Naive B cell (primary cell): ENCODE data around the gene SUPT7L. TPM values are rescaled to one million over a fixed set of nuclear protein-coding genes. Genes with fewer than 3 reads are reported as not detected.
A peak's percentile ranks its signal among the peaks of the same experiment; 100 is the strongest.
"Not testable (repeated sequence)": the region's sequence is repeated elsewhere in the genome, so short reads cannot be mapped to it uniquely, and the experiment has no call there.

ENCODE experiments used
- ATAC-seq, 2 donors: fragments of 150-1000 bp; cut with Tn5 transposase; 2 replicates each; pipeline ENCODE4 v1.10.0; 2021; ENCODE audit warnings: low read depth in 2 of 2, mild to moderate bottlenecking in 2 of 2, moderate library complexity in 2 of 2
- DNase-seq: peaks from one replicate; pipeline ENCODE4 v3.0.0; 2022
- H3K27ac Mint-ChIP-seq, 6 donors: one replicate each; pipeline ENCODE4 v1.8.0; 2020 to 2022; ENCODE audit warnings: mild to moderate bottlenecking in 6 of 6, mixed read lengths in 6 of 6, moderate library complexity in 5 of 6, inconsistent platforms in 2 of 6
- H3K27me3 Mint-ChIP-seq, 3 donors: one replicate each; pipeline ENCODE4 v1.8.0; 2021 to 2022; ENCODE audit warnings: mixed read lengths in 3 of 3, mild to moderate bottlenecking in 1 of 3
- H3K36me3 Mint-ChIP-seq, 2 donors: one replicate each; pipeline ENCODE4 v1.8.0; 2020 to 2022; ENCODE audit warnings: mixed read lengths in 2 of 2, inconsistent platforms in 1 of 2, mild to moderate bottlenecking in 1 of 2
- H3K4me1 Mint-ChIP-seq, 3 donors: one replicate each; pipeline ENCODE4 v1.8.0; 2020 to 2022; ENCODE audit warnings: mixed read lengths in 3 of 3, inconsistent platforms in 1 of 3, mild to moderate bottlenecking in 1 of 3, moderate library complexity in 1 of 3
- H3K4me3 Mint-ChIP-seq, 8 donors: one replicate each; pipeline ENCODE4 v1.8.0; 2020 to 2022; ENCODE audit warnings: mild to moderate bottlenecking in 8 of 8, mixed read lengths in 8 of 8, moderate library complexity in 8 of 8, inconsistent platforms in 2 of 8
- H3K9me3 Mint-ChIP-seq, 7 donors: one replicate each; pipeline ENCODE4 v1.8.0; 2020 to 2022; ENCODE audit warnings: mixed read lengths in 7 of 7, mild to moderate bottlenecking in 5 of 7, inconsistent platforms in 2 of 7, moderate library complexity in 1 of 7
- polyA plus RNA-seq, 6 donors: library from polyadenylated mRNA; unstranded; fragments of 300-500 nt; fragmentation: Illumina TruSeq; gene quantifications; one replicate each; pipeline ENCODE4 v1.2.3, GENCODE V29; 2021; ENCODE audit warnings: low read depth in 6 of 6

The SUPT7L gene
- polyA plus RNA-seq, 6 donors from 2014 or later = 12.9 to 18.2 (median 15.2) TPM

- Mint-ChIP-seq H3K9me3 (no peaks in the 10 kb centered on the region), H3K4me1 (no peaks in the 10 kb centered on the region), H3K27me3 (peaks cover 0 to 8% (median 8%) of the 10 kb centered on the region in 3 donors), H3K27ac (no peak overlapping the region), H3K36me3 (no peaks in the 10 kb centered on the region), H3K4me3 (no peak overlapping the region)
- DNase-seq (no peak), ATAC-seq (no peak)
These were observed 41.0 kb upstream of the SUPT7L start for GRCh38 chr2:27704342-27704876.

- H3K4me3 Mint-ChIP-seq = peak overlapping the region in 1 of 8 donors; percentile 9
- no peaks in the 10 kb centered on the region for H3K9me3 Mint-ChIP-seq
- H3K27ac Mint-ChIP-seq = no peak overlapping the region
- ATAC-seq (peak; percentile 70 to 82), DNase-seq (peak; percentile 71)
- no peaks in the 10 kb centered on the region for H3K4me1 Mint-ChIP-seq
- peaks cover 0 to under 1% of the 10 kb centered on the region in 2 donors for H3K36me3 Mint-ChIP-seq
- peaks cover 0 to 8% (median 7%) of the 10 kb centered on the region in 3 donors for H3K27me3 Mint-ChIP-seq
These were observed 40.4 kb upstream of the SUPT7L start for GRCh38 chr2:27703638-27704341.

- H3K27ac Mint-ChIP-seq = peak overlapping the region in 1 of 6 donors; percentile 87
- no peaks in the 10 kb centered on the region for H3K9me3 Mint-ChIP-seq
- DNase-seq = no peak
- H3K4me1 Mint-ChIP-seq = no peaks in the 10 kb centered on the region
- peaks cover 0 to 2% (median 0%) of the 10 kb centered on the region in 3 donors for H3K27me3 Mint-ChIP-seq
- peaks cover 0 to 10% of the 10 kb centered on the region in 2 donors for H3K36me3 Mint-ChIP-seq
- no peak overlapping the region for H3K4me3 Mint-ChIP-seq
- ATAC-seq = no peak
These were observed 38.9 kb upstream of the SUPT7L start for GRCh38 chr2:27702302-27702701.

GRCh38 chr2:27701676-27702075 lies 38.3 kb upstream of the SUPT7L start:
- no peak for ATAC-seq
- no peaks in the 10 kb centered on the region for H3K27me3 Mint-ChIP-seq
- peaks cover 0 to 10% of the 10 kb centered on the region in 2 donors for H3K36me3 Mint-ChIP-seq
- H3K27ac Mint-ChIP-seq = peak overlapping the region in 1 of 6 donors; percentile 57
- DNase-seq = no peak
- no peak overlapping the region for H3K4me3 Mint-ChIP-seq
- no peaks in the 10 kb centered on the region for H3K4me1 Mint-ChIP-seq
- no peaks in the 10 kb centered on the region for H3K9me3 Mint-ChIP-seq

- H3K27me3 Mint-ChIP-seq = no peaks in the 10 kb centered on the region
- H3K27ac Mint-ChIP-seq = no peak overlapping the region
- H3K4me3 Mint-ChIP-seq = no peak overlapping the region
- no peaks in the 10 kb centered on the region for H3K9me3 Mint-ChIP-seq
- no peaks in the 10 kb centered on the region for H3K4me1 Mint-ChIP-seq
- ATAC-seq (no peak), DNase-seq (no peak)
- peaks cover 11 to 17% of the 10 kb centered on the region in 2 donors for H3K36me3 Mint-ChIP-seq
These were observed 34.2 kb upstream of the SUPT7L start for GRCh38 chr2:27697660-27698059.

- no peaks in the 10 kb centered on the region for H3K9me3 Mint-ChIP-seq
- no peak overlapping the region for H3K4me3 Mint-ChIP-seq
- no peaks in the 10 kb centered on the region for H3K27me3 Mint-ChIP-seq
These were observed 26.6 kb upstream of the SUPT7L start for GRCh38 chr2:27690052-27690451.

GRCh38 chr2:27689424-27689823 lies 26.0 kb upstream of the SUPT7L start:
- H3K27ac Mint-ChIP-seq = no peak overlapping the region

More at GRCh38 chr2:27690052-27690451, 26.6 kb upstream of the SUPT7L start:
- Mint-ChIP-seq H3K36me3 (peaks cover 8 to 14% of the 10 kb centered on the region in 2 donors), H3K27ac (no peak overlapping the region), H3K4me1 (peaks cover 0 to 11% (median 0%) of the 10 kb centered on the region in 3 donors)
- no peak for DNase-seq
- ATAC-seq = no peak

GRCh38 chr2:27687232-27687631 lies 23.8 kb upstream of the SUPT7L start:
- no peak for DNase-seq
- no peaks in the 10 kb centered on the region for H3K27me3 Mint-ChIP-seq
- ATAC-seq = no peak
- peaks cover 13 to 17% of the 10 kb centered on the region in 2 donors for H3K36me3 Mint-ChIP-seq
- no peaks in the 10 kb centered on the region for H3K9me3 Mint-ChIP-seq
- H3K4me1 Mint-ChIP-seq = peaks cover 5 to 17% (median 6%) of the 10 kb centered on the region in 3 donors
- H3K27ac Mint-ChIP-seq = no peak overlapping the region
- no peak overlapping the region for H3K4me3 Mint-ChIP-seq

More at GRCh38 chr2:27689424-27689823, 26.0 kb upstream of the SUPT7L start:
- H3K4me3 Mint-ChIP-seq = no peak overlapping the region
- H3K9me3 Mint-ChIP-seq = no peaks in the 10 kb centered on the region
- DNase-seq = no peak
- ATAC-seq = no peak
- no peaks in the 10 kb centered on the region for H3K27me3 Mint-ChIP-seq
- peaks cover 0 to 11% (median 0%) of the 10 kb centered on the region in 3 donors for H3K4me1 Mint-ChIP-seq
- H3K36me3 Mint-ChIP-seq = peaks cover 13 to 20% of the 10 kb centered on the region in 2 donors

GRCh38 chr2:27685577-27685976 lies 22.2 kb upstream of the SUPT7L start:
- Mint-ChIP-seq H3K27ac (no peak overlapping the region), H3K36me3 (peaks cover 8 to 13% of the 10 kb centered on the region in 2 donors), H3K4me1 (peaks cover 5 to 6% (median 6%) of the 10 kb centered on the region in 3 donors), H3K9me3 (no peaks in the 10 kb centered on the region), H3K4me3 (no peak overlapping the region), H3K27me3 (no peaks in the 10 kb centered on the region)
- DNase-seq (no peak), ATAC-seq (no peak)

- not testable (repeated sequence) for H3K9me3 Mint-ChIP-seq, ATAC-seq, DNase-seq, H3K4me3 Mint-ChIP-seq, H3K4me1 Mint-ChIP-seq, H3K27me3 Mint-ChIP-seq
- Mint-ChIP-seq H3K36me3 (peaks cover 8 to 13% of the 10 kb centered on the region in 2 donors), H3K27ac (peak overlapping the region in 2 of 6 donors; percentile 13 to 82)
These were observed 21.6 kb upstream of the SUPT7L start for GRCh38 chr2:27685006-27685405.

GRCh38 chr2:27683390-27684071 lies 20.1 kb upstream of the SUPT7L start:
- Mint-ChIP-seq H3K27ac (peak overlapping the region in 4 of 6 donors; percentile 52 to 90 (median 81)), H3K9me3 (no peaks in the 10 kb centered on the region), H3K4me3 (peak overlapping the region in 1 of 8 donors; percentile 53), H3K36me3 (peaks cover 8 to 13% of the 10 kb centered on the region in 2 donors), H3K27me3 (no peaks in the 10 kb centered on the region), H3K4me1 (peaks cover 5 to 6% (median 6%) of the 10 kb centered on the region in 3 donors)
- ATAC-seq (peak; percentile 88 to 91), DNase-seq (peak; percentile 83)

- not testable (repeated sequence) for H3K27me3 Mint-ChIP-seq, H3K9me3 Mint-ChIP-seq, H3K4me1 Mint-ChIP-seq, H3K4me3 Mint-ChIP-seq, ATAC-seq, DNase-seq
- peaks cover 8 to 17% of the 10 kb centered on the region in 2 donors for H3K36me3 Mint-ChIP-seq
- H3K27ac Mint-ChIP-seq = peak overlapping the region in 1 of 6 donors; percentile 56
These were observed 18.9 kb upstream of the SUPT7L start for GRCh38 chr2:27682334-27682771.

GRCh38 chr2:27681841-27682240 lies 18.4 kb upstream of the SUPT7L start:
- no peak for ATAC-seq
- no peak for DNase-seq
- no peak overlapping the region for H3K27ac Mint-ChIP-seq
- H3K27me3 Mint-ChIP-seq = no peaks in the 10 kb centered on the region
- H3K9me3 Mint-ChIP-seq = no peaks in the 10 kb centered on the region
- peaks cover 5 to 6% (median 6%) of the 10 kb centered on the region in 3 donors for H3K4me1 Mint-ChIP-seq
- peaks cover 8 to 17% of the 10 kb centered on the region in 2 donors for H3K36me3 Mint-ChIP-seq
- no peak overlapping the region for H3K4me3 Mint-ChIP-seq
